IMR-90 (cell line): ENCODE measurements around the gene CAPN3. TPM values are rescaled to one million over a fixed set of nuclear protein-coding genes. Genes with fewer than 3 reads are reported as not detected.

Source experiments
- ATAC-seq: fragments of 200-7000 bp; cut with Tn5 transposase; 2 replicates; pipeline ENCODE4 v1.9.1; 2020; ENCODE audit warnings: low read depth, mild to moderate bottlenecking, moderate library complexity
- BruUV-seq: library from RNA; stranded (reverse); fragments of 400-500 nt; replicated peaks from 2 replicates; lab custom pipeline; 2021; lab: Mats Ljungman, UMichigan
- CTCF ChIA-PET: fragments of 300-600 bp; formaldehyde crosslinking; extraction: SDS; loops from one replicate; lab custom pipeline; 2021; ENCODE audit warnings: antibody characterized with exemption; lab: Yijun Ruan, JAX
- POLR2A ChIA-PET: fragments of 300-600 bp; sonication (Branson Sonifier 250); formaldehyde crosslinking; loops from one replicate; lab custom pipeline; 2022; ENCODE audit warnings: antibody characterized with exemption; ENCODE audit not compliant: unreplicated experiment; lab: Charles Lee
- DNase-seq: peaks from one replicate; pipeline ENCODE4 v3.0.0; 2013
- H2AFZ ChIP-seq: replicated peaks from 2 replicates; pipeline ENCODE3; 2013; ENCODE audit warnings: low read length, mild to moderate bottlenecking; ENCODE audit not compliant: poor library complexity
- H2AK5ac ChIP-seq: 2 replicates; pipeline ENCODE4 v1.6.1; 2013; ENCODE audit warnings: low read depth, low read length, inconsistent platforms
- H2AK9ac ChIP-seq: replicated peaks from 2 replicates; pipeline ENCODE3; 2013; ENCODE audit warnings: mild to moderate bottlenecking, low read depth, low read length, moderate library complexity; ENCODE audit not compliant: poor library complexity
- H2BK120ac ChIP-seq: 2 replicates; pipeline ENCODE4 v1.6.1; 2013; ENCODE audit warnings: low read depth, low read length, inconsistent platforms
- H2BK15ac ChIP-seq: 3 replicates; pipeline ENCODE4 v1.6.1; 2013; ENCODE audit warnings: low read depth, low read length, inconsistent platforms
- H2BK20ac ChIP-seq: 2 replicates; pipeline ENCODE4 v1.6.1; 2013; ENCODE audit warnings: low read depth, mild to moderate bottlenecking, inconsistent platforms, low read length, moderate library complexity
- H2BK5ac ChIP-seq: 2 replicates; pipeline ENCODE4 v1.6.1; 2013; ENCODE audit warnings: mild to moderate bottlenecking, low read depth, low read length, inconsistent platforms; ENCODE audit not compliant: poor library complexity, severe bottlenecking
- H3K14ac ChIP-seq: replicated peaks from 2 replicates; pipeline ENCODE4 v1.6.1; 2013; ENCODE audit warnings: low read depth, low read length, inconsistent platforms
- H3K18ac ChIP-seq: 2 replicates; pipeline ENCODE4 v1.6.1; 2013; ENCODE audit warnings: low read depth, low read length, control low read depth
- H3K23ac ChIP-seq: 2 replicates; pipeline ENCODE4 v1.6.1; 2013; ENCODE audit warnings: low read depth, low read length, inconsistent platforms
- H3K27ac ChIP-seq: 2 replicates; pipeline ENCODE4 v1.5.1; 2013; ENCODE audit warnings: mild to moderate bottlenecking, control low read depth, low read length; ENCODE audit not compliant: insufficient read depth
- H3K27me3 ChIP-seq: 2 replicates; pipeline ENCODE4 v1.6.1; 2013; ENCODE audit warnings: low read length; ENCODE audit not compliant: control insufficient read depth, insufficient read depth
- H3K36me3 ChIP-seq: 2 replicates; pipeline ENCODE4 v1.6.1; 2013; ENCODE audit warnings: low read length, mixed read lengths; ENCODE audit not compliant: control insufficient read depth, insufficient read depth
- H3K4ac ChIP-seq: 2 replicates; pipeline ENCODE4 v1.6.1; 2013; ENCODE audit warnings: low read depth, low read length, inconsistent platforms
- H3K4me1 ChIP-seq: 2 replicates; pipeline ENCODE4 v1.6.1; 2013; ENCODE audit warnings: low read length, mixed read lengths; ENCODE audit not compliant: control insufficient read depth, insufficient read depth
- H3K4me2 ChIP-seq: 2 replicates; pipeline ENCODE4 v1.6.1; 2013; ENCODE audit warnings: low read depth, mild to moderate bottlenecking, control low read depth, low read length, moderate library complexity
- H3K4me3 ChIP-seq: 2 replicates; pipeline ENCODE4 v1.5.1; 2013; ENCODE audit warnings: low read depth, mild to moderate bottlenecking, control low read depth, low read length, moderate library complexity; ENCODE audit not compliant: insufficient read depth
- H3K56ac ChIP-seq: 2 replicates; pipeline ENCODE4 v1.6.1; 2013; ENCODE audit warnings: low read length, inconsistent platforms; ENCODE audit not compliant: insufficient read depth; ENCODE audit errors: extremely low read depth
- H3K79me1 ChIP-seq, 2 experiments: 2 replicates each; pipeline ENCODE4 v1.6.1; 2013; ENCODE audit warnings: low read length in 2 of 2, inconsistent platforms in 1 of 2, low read depth in 1 of 2
- H3K9ac ChIP-seq: 2 replicates; pipeline ENCODE4 v1.6.1; 2013; ENCODE audit warnings: low read depth, low read length, control low read depth
- H3K9me1 ChIP-seq: 2 replicates; pipeline ENCODE4 v1.6.1; 2013; ENCODE audit warnings: low read length, inconsistent platforms; ENCODE audit not compliant: insufficient read depth
- H3K9me3 ChIP-seq: 2 replicates; pipeline ENCODE4 v1.6.1; 2013; ENCODE audit warnings: low read length; ENCODE audit not compliant: control insufficient read depth, insufficient read depth
- H4K20me1 ChIP-seq: 2 replicates; pipeline ENCODE4 v1.6.1; 2013; ENCODE audit warnings: low read length, inconsistent platforms; ENCODE audit not compliant: insufficient read depth
- H4K5ac ChIP-seq: 2 replicates; pipeline ENCODE4 v1.6.1; 2013; ENCODE audit warnings: mild to moderate bottlenecking, low read depth, low read length, control low read depth
- H4K8ac ChIP-seq, 2 experiments: 2 replicates each; pipeline ENCODE4 v1.6.1; 2013; ENCODE audit warnings: low read depth in 2 of 2, low read length in 2 of 2, control low read depth in 1 of 2, inconsistent platforms in 1 of 2
- H4K91ac ChIP-seq: 2 replicates; pipeline ENCODE4 v1.6.1; 2013; ENCODE audit warnings: low read depth, low read length, inconsistent platforms; ENCODE audit not compliant: insufficient read depth
- BHLHE40 ChIP-seq: fragments of 150-350 bp; IDR thresholded peaks from 2 replicates; pipeline ENCODE4 v1.6.1; 2016; ENCODE audit warnings: mild to moderate bottlenecking, low read depth, low read length
- WGBS, 2 experiments: methylation state at CpG; one replicate each; pipeline versions ENCODE4 v1.1.5 to v1.1.7; 2013; ENCODE audit warnings: missing lambda C conversion rate in 2 of 2; ENCODE audit not compliant: insufficient read length in 1 of 2; ENCODE audit errors: extremely low coverage in 2 of 2; 5-methylcytosine and 5-hydroxymethylcytosine counted together
- dilution Hi-C: fragments of 300-500 bp; cut with HindIII; formaldehyde crosslinking; loops from one replicate; pipeline ENCODE4 v1.14.3; 2018; ENCODE audit warnings: low sequenced_read_pairs; ENCODE audit not compliant: unreplicated experiment
- in situ Hi-C: fragments of 300-500 bp; cut with MboI; formaldehyde crosslinking; loops from 3 replicates; pipeline ENCODE4 v1.14.3; 2019; ENCODE audit warnings: low sequenced_read_pairs, inconsistent platforms, mixed read lengths
- intact Hi-C: fragments of 100-400 bp; cut with micrococcal nuclease; formaldehyde crosslinking; loops from 2 replicates; pipeline ENCODE4 v1.10.0; 2022
- polyA plus RNA-seq, 3 experiments: library from polyadenylated mRNA; depleted of rRNA; stranded (reverse); fragments of >200 nt; gene quantifications; 2 replicates each; pipeline ENCODE4 v1.2.3, GENCODE V29; 2012; ENCODE audit warnings: low replicate concordance in 1 of 3
- total RNA-seq: library from RNA; depleted of rRNA; stranded (reverse); fragments of >200 nt; gene quantifications from 2 replicates; pipeline ENCODE4 v1.2.3, GENCODE V29; 2012

The CAPN3 gene
- total and polyA plus RNA-seq, 2 of the 4 experiments (the other 2 are of a cell fraction), result 1.1 to 1.4 TPM

GRCh38 chr15:42373936-42374335, 14.6 kb downstream of the CAPN3 start:
- 100% methylated on average over 1 of the region's 4 CpGs; no CpG with 5 or more reads in 1 of the 2 experiments for WGBS, 2 experiments
- POLR2A ChIA-PET, result no interaction called here
- no peak for ATAC-seq

More at GRCh38 chr15:42373936-42374335, 14.6 kb downstream of the CAPN3 start:
- Histone ChIP-seq H3K9ac (no peak overlapping the region), H3K4me1 (peaks cover 2% of the 10 kb centered on the region; the same call in 1 of the 2 replicates), H3K14ac (no peak overlapping the region), H3K27ac (no peak overlapping the region), H3K36me3 (no peaks in the 10 kb centered on the region), H3K23ac (no peak overlapping the region), H3K27me3 (no peaks in the 10 kb centered on the region), H2BK15ac (no peak overlapping the region), H2AFZ (no peak overlapping the region), H4K20me1 (no peaks in the 10 kb centered on the region), H4K5ac (no peak overlapping the region), H4K91ac (no peak overlapping the region), H3K4me3 (no peak overlapping the region), H3K9me3 (peaks cover 5% of the 10 kb centered on the region), H3K18ac (no peak overlapping the region), H2AK5ac (no peak overlapping the region), H3K56ac (no peak overlapping the region), H2BK20ac (no peak overlapping the region), H3K79me1 (no peaks in the 10 kb centered on the region), H2BK5ac (no peak overlapping the region), H2AK9ac (no peak overlapping the region), H3K4ac (no peak overlapping the region), H3K9me1 (no peaks in the 10 kb centered on the region; the same call in 1 of the 2 replicates), H4K8ac (no peak overlapping the region), H3K4me2 (no peak overlapping the region), H2BK120ac (no peak overlapping the region)
- dilution Hi-C loops, result no loop called here
- intact Hi-C loops, result no loop called here
- in situ Hi-C loops, result no loop called here
- DNase-seq, result no peak
- BruUV-seq, result no TSS peak
- CTCF ChIA-PET, result interaction anchor here (1.9 kb wide), 1 partner anchor 11 kb away, joined by 8 read pairs; no protein-coding TSS in a partner anchor
- TF ChIP-seq BHLHE40, result no peak
